ENCODE data around the gene HTRA2.
A peak's percentile ranks its signal among the peaks of the same experiment; 100 is the strongest.

The HTRA2 gene

DNA sequence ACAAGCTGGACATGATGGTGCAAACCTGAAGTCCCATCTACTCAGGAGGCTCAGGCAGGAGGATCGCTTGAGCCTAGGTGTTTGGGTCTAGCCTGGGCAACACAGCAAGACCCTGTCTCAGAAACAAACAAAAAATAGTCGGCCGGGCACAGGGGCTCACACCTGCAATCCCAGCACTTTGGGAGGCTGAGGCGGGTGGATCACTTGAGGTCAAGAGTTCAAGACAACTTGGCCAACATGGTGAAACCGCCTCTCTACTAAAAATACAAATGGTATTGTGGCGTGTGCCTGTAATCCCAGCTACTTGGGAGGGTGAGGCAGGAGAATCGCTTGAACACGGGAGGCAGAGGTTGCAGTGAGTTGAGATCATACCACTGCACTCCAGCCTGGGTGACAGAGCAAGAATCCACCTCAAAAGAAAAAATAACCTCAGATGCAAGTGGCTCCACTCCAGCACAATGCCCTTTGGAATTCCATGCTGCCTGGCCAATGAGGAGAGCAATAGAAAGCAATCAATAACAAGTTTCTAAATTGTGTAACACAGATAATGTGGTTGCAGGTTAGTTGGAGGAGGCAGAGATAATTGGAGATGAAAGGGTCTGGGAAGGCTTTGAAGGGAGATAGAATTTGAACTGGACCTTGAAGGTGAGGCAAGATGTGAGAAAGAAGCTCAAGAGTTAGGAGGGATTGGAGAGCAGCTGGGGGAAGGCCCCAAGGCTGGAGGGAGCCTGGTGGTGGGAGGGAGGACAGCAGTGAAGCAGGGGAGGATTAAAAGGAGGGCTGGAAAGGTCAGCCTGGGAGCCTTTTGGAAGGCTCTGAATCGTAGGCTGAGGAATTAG, 40.9 kb upstream of the HTRA2 start:
- TF ChIP-seq ZFX (IDR thresholded peaks at IDR 0.05; ENCODE audit: borderline replicate concordance) = no peak
- no peak overlapping the region for H3K27ac ChIP-seq

GRCh38 chr2:74489906-74490305, 39.8 kb upstream of the HTRA2 start:
- no peak for TF ChIP-seq ZFX (IDR thresholded peaks at IDR 0.05; ENCODE audit: borderline replicate concordance)
- TF ChIP-seq, protein P1, sequence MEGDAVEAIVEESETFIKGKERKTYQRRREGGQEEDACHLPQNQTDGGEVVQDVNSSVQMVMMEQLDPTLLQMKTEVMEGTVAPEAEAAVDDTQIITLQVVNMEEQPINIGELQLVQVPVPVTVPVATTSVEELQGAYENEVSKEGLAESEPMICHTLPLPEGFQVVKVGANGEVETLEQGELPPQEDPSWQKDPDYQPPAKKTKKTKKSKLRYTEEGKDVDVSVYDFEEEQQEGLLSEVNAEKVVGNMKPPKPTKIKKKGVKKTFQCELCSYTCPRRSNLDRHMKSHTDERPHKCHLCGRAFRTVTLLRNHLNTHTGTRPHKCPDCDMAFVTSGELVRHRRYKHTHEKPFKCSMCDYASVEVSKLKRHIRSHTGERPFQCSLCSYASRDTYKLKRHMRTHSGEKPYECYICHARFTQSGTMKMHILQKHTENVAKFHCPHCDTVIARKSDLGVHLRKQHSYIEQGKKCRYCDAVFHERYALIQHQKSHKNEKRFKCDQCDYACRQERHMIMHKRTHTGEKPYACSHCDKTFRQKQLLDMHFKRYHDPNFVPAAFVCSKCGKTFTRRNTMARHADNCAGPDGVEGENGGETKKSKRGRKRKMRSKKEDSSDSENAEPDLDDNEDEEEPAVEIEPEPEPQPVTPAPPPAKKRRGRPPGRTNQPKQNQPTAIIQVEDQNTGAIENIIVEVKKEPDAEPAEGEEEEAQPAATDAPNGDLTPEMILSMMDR (IDR thresholded peaks at IDR 0.05) = no peak
- H3K27ac ChIP-seq = no peak overlapping the region

- TF ChIP-seq ZFX (IDR thresholded peaks at IDR 0.05; ENCODE audit: borderline replicate concordance) = no peak
- TF ChIP-seq, protein P1 (IDR thresholded peaks at IDR 0.05) = no peak
- H3K27ac ChIP-seq = no peak overlapping the region
These were observed 37.8 kb upstream of the HTRA2 start for GRCh38 chr2:74491648-74492544.

- no peak for TF ChIP-seq ZFX (IDR thresholded peaks at IDR 0.05; ENCODE audit: borderline replicate concordance)
- TF ChIP-seq, protein P1 (IDR thresholded peaks at IDR 0.05) = no peak
- H3K27ac ChIP-seq = no peak overlapping the region
These were observed 36.2 kb upstream of the HTRA2 start for GRCh38 chr2:74493546-74493945.

GRCh38 chr2:74495440-74495839, 34.3 kb upstream of the HTRA2 start:
- H3K27ac ChIP-seq = peak overlapping the region; percentile 97
- TF ChIP-seq ZFX (IDR thresholded peaks at IDR 0.05; ENCODE audit: borderline replicate concordance) = no peak
- TF ChIP-seq, protein P1 (IDR thresholded peaks at IDR 0.05) = no peak

DNA sequence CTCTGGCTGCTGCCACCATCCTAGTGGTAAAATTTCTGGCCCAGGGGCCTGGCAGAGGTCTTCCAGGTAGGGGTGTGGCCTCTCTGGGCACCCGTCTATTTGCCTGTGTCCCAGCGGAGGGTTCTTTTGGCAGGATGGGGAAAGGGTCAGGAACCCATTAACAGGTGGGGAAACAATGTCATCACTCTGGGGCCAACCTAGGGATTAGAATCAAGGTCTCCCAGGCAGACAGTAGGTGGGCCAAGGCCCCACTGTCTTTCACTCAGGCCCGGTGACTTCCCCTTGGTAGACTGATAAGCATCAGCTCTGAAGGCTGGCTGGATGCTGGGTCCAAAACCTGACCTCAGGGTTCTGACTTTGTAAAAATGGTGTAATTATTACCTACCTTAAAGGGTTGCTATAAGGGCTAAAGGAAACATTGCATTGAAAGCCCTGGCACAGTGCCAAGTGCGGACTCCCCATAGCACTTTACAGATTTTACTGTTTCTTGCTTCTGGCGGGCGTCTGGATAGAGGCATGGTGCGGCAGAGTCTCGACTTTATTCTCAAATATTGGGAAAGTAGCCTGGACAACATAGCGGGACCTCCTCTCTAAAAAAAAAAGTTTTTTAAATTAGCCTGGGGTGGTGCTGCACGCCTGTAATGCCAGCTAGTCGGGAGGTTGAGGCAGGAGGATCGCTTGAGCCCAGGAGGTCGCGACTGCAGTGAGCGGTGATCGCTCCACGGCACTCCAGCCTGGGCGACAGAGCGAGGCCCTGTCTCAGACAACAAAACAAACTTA, 32.5 kb upstream of the HTRA2 start:
- no peak for TF ChIP-seq ZFX (IDR thresholded peaks at IDR 0.05; ENCODE audit: borderline replicate concordance)
- TF ChIP-seq, protein P1 (IDR thresholded peaks at IDR 0.05) = no peak
- H3K27ac ChIP-seq = peak overlapping the region; percentile 97
